IMR-90 (cell line): ENCODE data around the gene HAUS7. TPM values are rescaled to one million over a fixed set of nuclear protein-coding genes. Genes with fewer than 3 reads are reported as not detected.
A peak's percentile ranks its signal among the peaks of the same experiment; 100 is the strongest.

Experiments
- ATAC-seq: fragments of 200-7000 bp; cut with Tn5 transposase; 2 replicates; pipeline ENCODE4 v1.9.1; 2020; ENCODE audit warnings: low read depth, mild to moderate bottlenecking, moderate library complexity
- BruUV-seq: library from RNA; stranded (reverse); fragments of 400-500 nt; replicated peaks from 2 replicates; lab custom pipeline; 2021; lab: Mats Ljungman, UMichigan
- CTCF ChIA-PET: fragments of 300-600 bp; formaldehyde crosslinking; extraction: SDS; loops from one replicate; lab custom pipeline; 2021; ENCODE audit warnings: antibody characterized with exemption; lab: Yijun Ruan, JAX
- POLR2A ChIA-PET: fragments of 300-600 bp; sonication (Branson Sonifier 250); formaldehyde crosslinking; loops from one replicate; lab custom pipeline; 2022; ENCODE audit warnings: antibody characterized with exemption; ENCODE audit not compliant: unreplicated experiment; lab: Charles Lee
- DNase-seq: peaks from one replicate; pipeline ENCODE4 v3.0.0; 2013
- H2AFZ ChIP-seq: replicated peaks from 2 replicates; pipeline ENCODE3; 2013; ENCODE audit warnings: low read length, mild to moderate bottlenecking; ENCODE audit not compliant: poor library complexity
- H2AK5ac ChIP-seq: 2 replicates; pipeline ENCODE4 v1.6.1; 2013; ENCODE audit warnings: low read depth, low read length, inconsistent platforms
- H2AK9ac ChIP-seq: replicated peaks from 2 replicates; pipeline ENCODE3; 2013; ENCODE audit warnings: mild to moderate bottlenecking, low read depth, low read length, moderate library complexity; ENCODE audit not compliant: poor library complexity
- H2BK120ac ChIP-seq: 2 replicates; pipeline ENCODE4 v1.6.1; 2013; ENCODE audit warnings: low read depth, low read length, inconsistent platforms
- H2BK15ac ChIP-seq: 3 replicates; pipeline ENCODE4 v1.6.1; 2013; ENCODE audit warnings: low read depth, low read length, inconsistent platforms
- H2BK20ac ChIP-seq: 2 replicates; pipeline ENCODE4 v1.6.1; 2013; ENCODE audit warnings: low read depth, mild to moderate bottlenecking, inconsistent platforms, low read length, moderate library complexity
- H2BK5ac ChIP-seq: 2 replicates; pipeline ENCODE4 v1.6.1; 2013; ENCODE audit warnings: mild to moderate bottlenecking, low read depth, low read length, inconsistent platforms; ENCODE audit not compliant: poor library complexity, severe bottlenecking
- H3K14ac ChIP-seq: replicated peaks from 2 replicates; pipeline ENCODE4 v1.6.1; 2013; ENCODE audit warnings: low read depth, low read length, inconsistent platforms
- H3K18ac ChIP-seq: 2 replicates; pipeline ENCODE4 v1.6.1; 2013; ENCODE audit warnings: low read depth, low read length, control low read depth
- H3K23ac ChIP-seq: 2 replicates; pipeline ENCODE4 v1.6.1; 2013; ENCODE audit warnings: low read depth, low read length, inconsistent platforms
- H3K27ac ChIP-seq: 2 replicates; pipeline ENCODE4 v1.5.1; 2013; ENCODE audit warnings: mild to moderate bottlenecking, control low read depth, low read length; ENCODE audit not compliant: insufficient read depth
- H3K27me3 ChIP-seq: 2 replicates; pipeline ENCODE4 v1.6.1; 2013; ENCODE audit warnings: low read length; ENCODE audit not compliant: control insufficient read depth, insufficient read depth
- H3K36me3 ChIP-seq: 2 replicates; pipeline ENCODE4 v1.6.1; 2013; ENCODE audit warnings: low read length, mixed read lengths; ENCODE audit not compliant: control insufficient read depth, insufficient read depth
- H3K4ac ChIP-seq: 2 replicates; pipeline ENCODE4 v1.6.1; 2013; ENCODE audit warnings: low read depth, low read length, inconsistent platforms
- H3K4me1 ChIP-seq: 2 replicates; pipeline ENCODE4 v1.6.1; 2013; ENCODE audit warnings: low read length, mixed read lengths; ENCODE audit not compliant: control insufficient read depth, insufficient read depth
- H3K4me2 ChIP-seq: 2 replicates; pipeline ENCODE4 v1.6.1; 2013; ENCODE audit warnings: low read depth, mild to moderate bottlenecking, control low read depth, low read length, moderate library complexity
- H3K4me3 ChIP-seq: 2 replicates; pipeline ENCODE4 v1.5.1; 2013; ENCODE audit warnings: low read depth, mild to moderate bottlenecking, control low read depth, low read length, moderate library complexity; ENCODE audit not compliant: insufficient read depth
- H3K56ac ChIP-seq: 2 replicates; pipeline ENCODE4 v1.6.1; 2013; ENCODE audit warnings: low read length, inconsistent platforms; ENCODE audit not compliant: insufficient read depth; ENCODE audit errors: extremely low read depth
- H3K79me1 ChIP-seq, 2 experiments: 2 replicates each; pipeline ENCODE4 v1.6.1; 2013; ENCODE audit warnings: low read length in 2 of 2, inconsistent platforms in 1 of 2, low read depth in 1 of 2
- H3K9ac ChIP-seq: 2 replicates; pipeline ENCODE4 v1.6.1; 2013; ENCODE audit warnings: low read depth, low read length, control low read depth
- H3K9me1 ChIP-seq: 2 replicates; pipeline ENCODE4 v1.6.1; 2013; ENCODE audit warnings: low read length, inconsistent platforms; ENCODE audit not compliant: insufficient read depth
- H3K9me3 ChIP-seq: 2 replicates; pipeline ENCODE4 v1.6.1; 2013; ENCODE audit warnings: low read length; ENCODE audit not compliant: control insufficient read depth, insufficient read depth
- H4K20me1 ChIP-seq: 2 replicates; pipeline ENCODE4 v1.6.1; 2013; ENCODE audit warnings: low read length, inconsistent platforms; ENCODE audit not compliant: insufficient read depth
- H4K5ac ChIP-seq: 2 replicates; pipeline ENCODE4 v1.6.1; 2013; ENCODE audit warnings: mild to moderate bottlenecking, low read depth, low read length, control low read depth
- H4K8ac ChIP-seq, 2 experiments: 2 replicates each; pipeline ENCODE4 v1.6.1; 2013; ENCODE audit warnings: low read depth in 2 of 2, low read length in 2 of 2, control low read depth in 1 of 2, inconsistent platforms in 1 of 2
- H4K91ac ChIP-seq: 2 replicates; pipeline ENCODE4 v1.6.1; 2013; ENCODE audit warnings: low read depth, low read length, inconsistent platforms; ENCODE audit not compliant: insufficient read depth
- CTCF ChIP-seq: conservative IDR thresholded peaks from 2 replicates; pipeline ENCODE4 v1.5.1; 2012; ENCODE audit warnings: mild to moderate bottlenecking, low read depth, low read length, improper control_type of control experiment
- MAFK ChIP-seq: IDR thresholded peaks from 2 replicates; pipeline ENCODE4 v1.6.1; 2012; ENCODE audit warnings: low read depth, low read length, improper control_type of control experiment
- MAZ ChIP-seq: IDR thresholded peaks from 2 replicates; pipeline ENCODE4 v1.6.1; 2012; ENCODE audit warnings: low read depth, mild to moderate bottlenecking, low read length, improper control_type of control experiment, moderate library complexity, borderline replicate concordance
- RAD21 ChIP-seq: IDR thresholded peaks from 2 replicates; pipeline ENCODE4 v1.6.1; 2012; ENCODE audit warnings: low read length, improper control_type of control experiment
- SMC3 ChIP-seq: fragments of 150-350 bp; IDR thresholded peaks from 2 replicates; pipeline ENCODE4 v1.6.1; 2016; ENCODE audit warnings: low read depth, mild to moderate bottlenecking, antibody characterized with exemption, low read length, moderate library complexity
- USF2 ChIP-seq: fragments of 150-350 bp; IDR thresholded peaks from 2 replicates; pipeline ENCODE4 v1.6.1; 2017; ENCODE audit warnings: mild to moderate bottlenecking, antibody characterized with exemption, low read length, low read depth
- WGBS, 2 experiments: methylation state at CpG; one replicate each; pipeline versions ENCODE4 v1.1.5 to v1.1.7; 2013; ENCODE audit warnings: missing lambda C conversion rate in 2 of 2; ENCODE audit not compliant: insufficient read length in 1 of 2; ENCODE audit errors: extremely low coverage in 2 of 2; 5-methylcytosine and 5-hydroxymethylcytosine counted together
- dilution Hi-C: fragments of 300-500 bp; cut with HindIII; formaldehyde crosslinking; loops from one replicate; pipeline ENCODE4 v1.14.3; 2018; ENCODE audit warnings: low sequenced_read_pairs; ENCODE audit not compliant: unreplicated experiment
- in situ Hi-C: fragments of 300-500 bp; cut with MboI; formaldehyde crosslinking; loops from 3 replicates; pipeline ENCODE4 v1.14.3; 2019; ENCODE audit warnings: low sequenced_read_pairs, inconsistent platforms, mixed read lengths
- intact Hi-C: fragments of 100-400 bp; cut with micrococcal nuclease; formaldehyde crosslinking; loops from 2 replicates; pipeline ENCODE4 v1.10.0; 2022
- polyA plus RNA-seq, 3 experiments: library from polyadenylated mRNA; depleted of rRNA; stranded (reverse); fragments of >200 nt; gene quantifications; 2 replicates each; pipeline ENCODE4 v1.2.3, GENCODE V29; 2012; ENCODE audit warnings: low replicate concordance in 1 of 3
- total RNA-seq: library from RNA; depleted of rRNA; stranded (reverse); fragments of >200 nt; gene quantifications from 2 replicates; pipeline ENCODE4 v1.2.3, GENCODE V29; 2012

The HAUS7 gene
- total and polyA plus RNA-seq, 2 of the 4 experiments (the other 2 are of a cell fraction): 10.8 to 25.9 TPM

- no peaks in the 10 kb centered on the region for H3K4me1 ChIP-seq
- no peaks in the 10 kb centered on the region for H3K27me3 ChIP-seq
- H3K9ac ChIP-seq: no peak overlapping the region
- H3K4ac ChIP-seq: no peak overlapping the region
- H3K23ac ChIP-seq: no peak overlapping the region
- H2BK5ac ChIP-seq: no peak overlapping the region
- no peak overlapping the region for H2BK120ac ChIP-seq
- H4K20me1 ChIP-seq: no peaks in the 10 kb centered on the region
- intact Hi-C loops (loop anchor here (1.0 to 2.0 kb wide), 3 partner anchors 36 to 475 kb away; no protein-coding TSS in a partner anchor), dilution Hi-C loops (no loop called here), in situ Hi-C loops (no loop called here)
- H2BK15ac ChIP-seq: no peak overlapping the region
- H2AK5ac ChIP-seq: no peak overlapping the region
- H2BK20ac ChIP-seq: no peak overlapping the region
- DNase-seq (peak; percentile 58), ATAC-seq (peak; percentile 89)
- WGBS, 2 experiments: 40% methylated on average over 1 of the region's 19 CpGs; no CpG with 5 or more reads in 1 of the 2 experiments
- H3K4me3 ChIP-seq: no peak overlapping the region
- ChIA-PET POLR2A (interaction anchor here (0.6 kb wide), 2 partner anchors 31 kb away, joined by 3 read pairs; no protein-coding TSS in a partner anchor), CTCF (interaction anchor here (2.0 kb wide), 1 partner anchor 36 kb away, joined by 10 read pairs; the partner anchor contains the start of gene HAUS7)
- BruUV-seq: no TSS peak
- no peak overlapping the region for H4K8ac ChIP-seq
- peak overlapping the region; percentile 85 for H2AK9ac ChIP-seq
- H3K18ac ChIP-seq: no peak overlapping the region
- no peak overlapping the region for H3K56ac ChIP-seq
- H3K27ac ChIP-seq: no peak overlapping the region
- H3K14ac ChIP-seq: no peak overlapping the region
- H2AFZ ChIP-seq: peak overlapping the region; percentile 26
- no peaks in the 10 kb centered on the region for H3K79me1 ChIP-seq
- no peak overlapping the region for H3K4me2 ChIP-seq
- H3K36me3 ChIP-seq: peaks cover 1% of the 10 kb centered on the region; the same call in 1 of the 2 replicates
- H4K91ac ChIP-seq: no peak overlapping the region
- peak; percentile 89 for TF ChIP-seq RAD21
- TF ChIP-seq MAZ: peak; percentile 52; the same call in 1 of the 2 replicates
- TF ChIP-seq USF2: no peak
- TF ChIP-seq CTCF: peak; percentile 87
- no peak for TF ChIP-seq MAFK
- peak; percentile 87 for TF ChIP-seq SMC3
- no peaks in the 10 kb centered on the region; the same call in 1 of the 2 replicates for H3K9me1 ChIP-seq
- no peaks in the 10 kb centered on the region; the same call in 1 of the 2 replicates for H3K9me3 ChIP-seq
- no peak overlapping the region for H4K5ac ChIP-seq
Observed at GRCh38 chrX:153507484-153508178, 37.3 kb upstream of the HAUS7 start.
